Measurements from ENCODE around the gene HCN3. TPM values are rescaled to one million over a fixed set of nuclear protein-coding genes. Genes with fewer than 3 reads are reported as not detected.
A peak's percentile ranks its signal among the peaks of the same experiment; 100 is the strongest.
"Not testable (repeated sequence)": the region's sequence is repeated elsewhere in the genome, so short reads cannot be mapped to it uniquely, and the experiment has no call there.

The HCN3 gene
- total RNA-seq: 1 to 10 TPM; 1.7 to 4.1 (median 4.0) TPM
- total RNA-seq (2013): 0.74 TPM
- total RNA-seq: 0.53 to 7.1 (median 2.4) reads per million in 29 experiments

DNA sequence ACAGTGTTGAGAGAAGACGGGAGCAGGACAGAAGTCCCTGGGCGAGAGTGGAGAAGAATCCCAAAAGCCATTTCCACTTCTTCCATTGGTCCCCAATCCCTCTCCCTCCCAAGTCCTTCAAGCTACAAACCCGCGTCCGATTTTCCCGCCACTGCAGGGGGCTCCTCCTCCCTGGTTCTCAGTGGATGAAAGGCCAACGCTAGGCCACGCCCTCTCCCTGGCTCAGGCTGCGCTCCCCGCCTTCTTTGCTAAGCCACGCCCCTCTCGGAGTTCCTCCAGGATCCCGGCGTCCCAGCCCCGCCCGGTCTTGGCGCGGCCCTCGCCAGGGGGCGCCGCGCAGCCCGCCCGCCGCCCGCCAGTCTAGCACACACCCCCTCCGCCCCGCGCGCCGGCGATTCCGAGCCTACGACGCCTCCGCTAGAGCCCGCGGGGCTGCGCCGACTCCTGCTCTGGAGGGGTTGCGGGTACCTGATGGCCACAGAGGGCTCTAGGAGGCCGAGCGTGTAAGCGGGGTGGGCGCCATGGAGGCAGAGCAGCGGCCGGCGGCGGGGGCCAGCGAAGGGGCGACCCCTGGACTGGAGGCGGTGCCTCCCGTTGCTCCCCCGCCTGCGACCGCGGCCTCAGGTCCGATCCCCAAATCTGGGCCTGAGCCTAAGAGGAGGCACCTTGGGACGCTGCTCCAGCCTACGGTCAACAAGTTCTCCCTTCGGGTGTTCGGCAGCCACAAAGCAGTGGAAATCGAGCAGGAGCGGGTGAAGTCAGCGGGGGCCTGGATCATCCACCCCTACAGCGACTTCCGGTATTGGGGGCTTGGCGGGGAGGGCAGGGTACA lies at the start of gene HCN3:
Gene HCN3 (plus strand): TSS at position 394 of the 832 bp plus-strand sequence. CDS start 128 bp downstream, at position 522.
- peaks cover 32 to 41% (median 35%) of the 10 kb centered on the region in 3 donors for H3K4me1 Mint-ChIP-seq
- H3K9me3 Mint-ChIP-seq: no peaks in the 10 kb centered on the region
- POLR2A ChIA-PET: no interaction called here
- peak; percentile 54 to 65 (median 62) for ATAC-seq (replicated peaks in 1 of 4)
- peak; percentile 50 to 95 (median 70) for DNase-seq
- H3K27ac Mint-ChIP-seq: peak within 1 kb of the TSS in 1 of 2 donors; percentile 31
- H3K27me3 Mint-ChIP-seq: no peaks in the 10 kb centered on the region
- H3K4me3 ChIP-seq (ENCODE audit: control insufficient read depth in 1 of 2, extremely low read depth in 1 of 2, low read length in 1 of 2): peak within 1 kb of the TSS; percentile 49 to 68
- H3K4me1 ChIP-seq (ENCODE audit: control insufficient read depth in 1 of 2, extremely low read depth in 1 of 2, insufficient read depth in 2 of 2, low read length in 2 of 2): peaks cover 23 to 41% of the 10 kb centered on the region in 2 experiments
- H3K36me3 Mint-ChIP-seq: no peaks in the 10 kb centered on the region
- WGBS (ENCODE audit: insufficient coverage): under 1% methylated on average over 62 of the region's 68 CpGs
- no peaks in the 10 kb centered on the region for H3K27me3 ChIP-seq (replicated peaks in 1 of 2; ENCODE audit: control insufficient read depth in 2 of 2, extremely low read depth in 1 of 2, insufficient read depth in 2 of 2, low read length in 1 of 2)
- peak within 1 kb of the TSS; percentile 69 to 70 (median 69) for H3K4me3 Mint-ChIP-seq
- no peaks in the 10 kb centered on the region for H3K36me3 ChIP-seq (ENCODE audit: control insufficient read depth in 2 of 2, extremely low read depth in 1 of 2, insufficient read depth in 1 of 2, low read length in 1 of 2)
- no peaks in the 10 kb centered on the region for H3K9me3 ChIP-seq
- CTCF ChIA-PET: interaction anchor here in 1 of 2 donors (2.0 kb wide), 1 partner anchor 46 kb away, joined by 10 read pairs; no protein-coding TSS in a partner anchor
- peak within 1 kb of the TSS; percentile 44 for H3K27ac ChIP-seq (ENCODE audit: low read length)

DNA sequence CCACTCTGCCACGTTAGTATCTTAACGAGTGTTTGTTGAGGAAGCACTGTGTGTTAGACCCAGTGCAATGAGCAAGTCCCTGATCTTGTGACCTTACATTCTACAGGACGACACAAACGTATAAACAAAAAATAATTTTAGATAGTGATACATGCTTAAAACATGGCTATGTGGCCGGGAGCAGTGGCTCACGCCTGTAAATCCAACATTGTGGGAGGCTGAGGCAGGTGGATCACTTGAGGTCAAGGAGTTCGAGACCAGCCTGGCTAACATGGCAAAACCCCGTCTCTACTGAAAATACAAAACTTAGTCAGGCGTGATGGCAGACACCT lies 49.2 kb upstream of the HCN3 start:
- H3K27ac ChIP-seq (ENCODE audit: low read length): peak overlapping the region; percentile 87
- POLR2A ChIA-PET: interaction anchor here in 1 of 2 donors (0.6 kb wide), 1 partner anchor 9 kb away, joined by 3 read pairs; no protein-coding TSS in a partner anchor
- no peak for DNase-seq

GRCh38 chr1:155231302-155231701 lies 46.0 kb upstream of the HCN3 start:
- H3K36me3 ChIP-seq (ENCODE audit: control insufficient read depth in 2 of 2, extremely low read depth in 1 of 2, insufficient read depth in 1 of 2, low read length in 1 of 2); H3K27ac ChIP-seq (ENCODE audit: low read length); H3K27me3 Mint-ChIP-seq; H3K4me3 Mint-ChIP-seq; H3K36me3 Mint-ChIP-seq; POLR2A ChIA-PET; H3K9me3 ChIP-seq; H3K27me3 ChIP-seq (replicated peaks in 1 of 2; ENCODE audit: control insufficient read depth in 2 of 2, extremely low read depth in 1 of 2, insufficient read depth in 2 of 2, low read length in 1 of 2); H3K4me3 ChIP-seq (ENCODE audit: control insufficient read depth in 1 of 2, extremely low read depth in 1 of 2, low read length in 1 of 2); ATAC-seq (replicated peaks in 1 of 4); CTCF ChIA-PET; H3K9me3 Mint-ChIP-seq; DNase-seq: not testable (repeated sequence)
- H3K4me1 ChIP-seq (ENCODE audit: control insufficient read depth in 1 of 2, extremely low read depth in 1 of 2, insufficient read depth in 2 of 2, low read length in 2 of 2): peaks cover 6 to 28% of the 10 kb centered on the region in 2 experiments
- Mint-ChIP-seq H3K4me1 (peaks cover 23 to 29% (median 28%) of the 10 kb centered on the region in 3 donors), H3K27ac (peak overlapping the region in 1 of 2 donors; percentile 25)
- WGBS (ENCODE audit: insufficient coverage): 79% methylated on average over 2 of the region's 3 CpGs

More for the DNA sequence above, 49.2 kb upstream of the HCN3 start:
- H3K27me3 Mint-ChIP-seq: no peaks in the 10 kb centered on the region
- Histone ChIP-seq H3K4me3 (ENCODE audit: control insufficient read depth in 1 of 2, extremely low read depth in 1 of 2, low read length in 1 of 2) (peak overlapping the region; percentile 54 to 66), H3K9me3 (no peaks in the 10 kb centered on the region), H3K4me1 (ENCODE audit: control insufficient read depth in 1 of 2, extremely low read depth in 1 of 2, insufficient read depth in 2 of 2, low read length in 2 of 2) (peaks cover 9 to 24% of the 10 kb centered on the region in 2 experiments), H3K27me3 (replicated peaks in 1 of 2; ENCODE audit: control insufficient read depth in 2 of 2, extremely low read depth in 1 of 2, insufficient read depth in 2 of 2, low read length in 1 of 2) (no peaks in the 10 kb centered on the region), H3K36me3 (ENCODE audit: control insufficient read depth in 2 of 2, extremely low read depth in 1 of 2, insufficient read depth in 1 of 2, low read length in 1 of 2) (peaks cover 0 to 3% of the 10 kb centered on the region in 2 donors)
- 100% methylated on average over 2 of the region's 9 CpGs for WGBS (ENCODE audit: insufficient coverage)
- peak overlapping the region; percentile 87 to 95 for H3K27ac Mint-ChIP-seq
- H3K9me3 Mint-ChIP-seq: no peaks in the 10 kb centered on the region
- H3K4me1 Mint-ChIP-seq: peaks cover 22 to 31% (median 31%) of the 10 kb centered on the region in 3 donors
- peak overlapping the region; percentile 85 to 93 (median 85) for H3K4me3 Mint-ChIP-seq
- CTCF ChIA-PET: interaction anchor here in 1 of 2 donors (1.0 to 2.3 kb wide), 2 partner anchors 16 to 21 kb away, joined by 3 to 12 read pairs; no protein-coding TSS in a partner anchor
- no peak for ATAC-seq (replicated peaks in 1 of 4)
- H3K36me3 Mint-ChIP-seq: no peaks in the 10 kb centered on the region

GRCh38 chr1:155232001-155232978 lies 45.0 kb upstream of the HCN3 start:
- Mint-ChIP-seq H3K36me3 (peaks cover 14% of the 10 kb centered on the region), H3K27ac (peak overlapping the region; percentile 2 to 10), H3K4me1 (peaks cover 13 to 27% (median 18%) of the 10 kb centered on the region in 3 donors)
- H3K27ac ChIP-seq (ENCODE audit: low read length); POLR2A ChIA-PET; H3K9me3 Mint-ChIP-seq; DNase-seq; H3K27me3 ChIP-seq (replicated peaks in 1 of 2; ENCODE audit: control insufficient read depth in 2 of 2, extremely low read depth in 1 of 2, insufficient read depth in 2 of 2, low read length in 1 of 2); H3K9me3 ChIP-seq; H3K4me3 ChIP-seq (ENCODE audit: control insufficient read depth in 1 of 2, extremely low read depth in 1 of 2, low read length in 1 of 2); CTCF ChIA-PET; H3K4me3 Mint-ChIP-seq; H3K27me3 Mint-ChIP-seq; ATAC-seq (replicated peaks in 1 of 4): not testable (repeated sequence)
- 95% methylated on average over 6 of the region's 13 CpGs for WGBS (ENCODE audit: insufficient coverage)
- peaks cover 11 to 12% of the 10 kb centered on the region in 2 donors for H3K36me3 ChIP-seq (ENCODE audit: control insufficient read depth in 2 of 2, extremely low read depth in 1 of 2, insufficient read depth in 1 of 2, low read length in 1 of 2)
- peaks cover 4 to 22% of the 10 kb centered on the region in 2 experiments for H3K4me1 ChIP-seq (ENCODE audit: control insufficient read depth in 1 of 2, extremely low read depth in 1 of 2, insufficient read depth in 2 of 2, low read length in 2 of 2)

DNA sequence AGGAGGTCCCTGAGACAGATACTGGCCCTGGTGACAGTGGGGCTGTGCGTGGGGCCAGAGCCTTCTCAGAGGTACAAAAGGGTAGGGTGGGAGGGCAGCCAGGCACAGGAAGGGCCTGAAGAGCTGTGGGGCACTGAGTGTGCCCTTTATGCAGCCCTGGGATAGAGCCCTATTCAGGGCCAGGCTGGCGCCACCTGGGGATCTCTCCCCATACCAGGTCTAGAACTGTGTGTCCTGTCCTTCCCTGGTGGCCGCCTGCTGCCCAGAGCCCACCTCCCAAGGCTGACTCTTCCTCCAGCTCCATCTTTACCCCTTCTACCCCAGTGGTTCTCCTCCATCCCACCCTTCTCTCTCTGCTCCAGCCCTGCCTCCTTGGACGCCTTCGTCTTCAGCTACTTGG lies 43.8 kb upstream of the HCN3 start:
- no CpG with 5 or more reads among the region's 5 CpGs for WGBS (ENCODE audit: insufficient coverage)
- CTCF ChIA-PET; H3K27ac ChIP-seq (ENCODE audit: low read length); H3K27me3 ChIP-seq (replicated peaks in 1 of 2; ENCODE audit: control insufficient read depth in 2 of 2, extremely low read depth in 1 of 2, insufficient read depth in 2 of 2, low read length in 1 of 2); DNase-seq; POLR2A ChIA-PET; H3K4me3 ChIP-seq (ENCODE audit: control insufficient read depth in 1 of 2, extremely low read depth in 1 of 2, low read length in 1 of 2); H3K9me3 ChIP-seq; H3K9me3 Mint-ChIP-seq; H3K27ac Mint-ChIP-seq; H3K27me3 Mint-ChIP-seq; H3K4me3 Mint-ChIP-seq: not testable (repeated sequence)
- H3K4me1 ChIP-seq (ENCODE audit: control insufficient read depth in 1 of 2, extremely low read depth in 1 of 2, insufficient read depth in 2 of 2, low read length in 2 of 2): peaks cover 0 to 15% of the 10 kb centered on the region in 2 experiments
- peak in 1 of 4 experiments; percentile 10 for ATAC-seq (replicated peaks in 1 of 4)
- Mint-ChIP-seq H3K36me3 (peaks cover 23% of the 10 kb centered on the region), H3K4me1 (peaks cover 6 to 19% (median 9%) of the 10 kb centered on the region in 3 donors)
- peaks cover 12 to 20% of the 10 kb centered on the region in 2 donors for H3K36me3 ChIP-seq (ENCODE audit: control insufficient read depth in 2 of 2, extremely low read depth in 1 of 2, insufficient read depth in 1 of 2, low read length in 1 of 2)

DNA sequence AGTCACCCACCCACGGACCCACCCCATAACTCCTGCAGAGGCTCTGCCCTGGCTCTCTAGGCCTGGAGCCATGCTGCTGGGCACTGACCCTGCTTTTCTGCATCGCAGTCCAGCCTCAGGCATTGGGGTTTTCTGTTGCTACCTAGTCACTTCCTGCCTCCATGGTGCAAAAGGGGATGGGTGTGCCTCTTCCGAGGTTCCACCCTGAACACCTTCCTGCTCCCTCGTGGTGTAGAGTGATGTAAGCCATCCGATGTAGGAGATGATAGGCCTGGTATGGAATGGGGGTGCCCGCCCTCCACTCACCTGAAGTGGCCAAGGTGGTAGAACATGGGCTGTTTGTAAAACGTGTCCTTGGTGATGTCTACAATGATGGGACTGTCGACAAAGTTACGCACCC lies 41.9 kb upstream of the HCN3 start:
- peak; percentile 21 to 57 (median 44) for ATAC-seq (replicated peaks in 1 of 4)
- 100% methylated on average over 3 of the region's 9 CpGs for WGBS (ENCODE audit: insufficient coverage)
- Histone ChIP-seq H3K4me1 (ENCODE audit: control insufficient read depth in 1 of 2, extremely low read depth in 1 of 2, insufficient read depth in 2 of 2, low read length in 2 of 2) (peaks cover 2 to 25% of the 10 kb centered on the region in 2 experiments), H3K36me3 (ENCODE audit: control insufficient read depth in 2 of 2, extremely low read depth in 1 of 2, insufficient read depth in 1 of 2, low read length in 1 of 2) (peaks cover 12 to 27% of the 10 kb centered on the region in 2 donors)
- CTCF ChIA-PET; DNase-seq; H3K27ac ChIP-seq (ENCODE audit: low read length); H3K9me3 Mint-ChIP-seq; H3K27me3 Mint-ChIP-seq; H3K4me3 ChIP-seq (ENCODE audit: control insufficient read depth in 1 of 2, extremely low read depth in 1 of 2, low read length in 1 of 2); POLR2A ChIA-PET; H3K9me3 ChIP-seq; H3K27me3 ChIP-seq (replicated peaks in 1 of 2; ENCODE audit: control insufficient read depth in 2 of 2, extremely low read depth in 1 of 2, insufficient read depth in 2 of 2, low read length in 1 of 2): not testable (repeated sequence)
- peak overlapping the region in 1 of 3 donors; percentile 45 for H3K4me3 Mint-ChIP-seq
- H3K27ac Mint-ChIP-seq: peak overlapping the region; percentile 59 to 89
- peaks cover 6 to 26% (median 15%) of the 10 kb centered on the region in 3 donors for H3K4me1 Mint-ChIP-seq
- peaks cover 26% of the 10 kb centered on the region for H3K36me3 Mint-ChIP-seq
